ENCODE measurements around the gene PADI3.
"Not testable (repeated sequence)": the region's sequence is repeated elsewhere in the genome, so short reads cannot be mapped to it uniquely, and the experiment has no call there.

The PADI3 gene

GRCh38 chr1:17241011-17241779 is 7.7 kb upstream of the PADI3 start:
- DNase-seq (ENCODE audit: low read depth in 2 of 2), result not testable (repeated sequence)

- not testable (repeated sequence) for DNase-seq (ENCODE audit: low read depth in 2 of 2)
Measured at GRCh38 chr1:17241780-17242074, 7.2 kb upstream of the PADI3 start.

GRCh38 chr1:17243274-17243673 is 5.6 kb upstream of the PADI3 start:
- DNase-seq (ENCODE audit: low read depth in 2 of 2), result no peak

GRCh38 chr1:17244821-17245740 is 3.8 kb upstream of the PADI3 start:
- no peak for DNase-seq (ENCODE audit: low read depth in 2 of 2)

GRCh38 chr1:17245816-17246325 is 3.0 kb upstream of the PADI3 start:
- no peak for DNase-seq (ENCODE audit: low read depth in 2 of 2)

GRCh38 chr1:17246971-17247370 is 1.9 kb upstream of the PADI3 start:
- no peak for DNase-seq (ENCODE audit: low read depth in 2 of 2)

GRCh38 chr1:17250601-17251000 is 1.7 kb downstream of the PADI3 start:
- no peak for DNase-seq (ENCODE audit: low read depth in 2 of 2)

- DNase-seq (ENCODE audit: low read depth in 2 of 2), result no peak
Measured at GRCh38 chr1:17251246-17251645, 2.3 kb downstream of the PADI3 start.

- DNase-seq (ENCODE audit: low read depth in 2 of 2), result no peak
Measured at GRCh38 chr1:17251701-17252376, 2.9 kb downstream of the PADI3 start.

- no peak for DNase-seq (ENCODE audit: low read depth in 2 of 2)
Measured at GRCh38 chr1:17255336-17255735, 6.4 kb downstream of the PADI3 start.

- DNase-seq (ENCODE audit: low read depth in 2 of 2), result no peak
Measured at GRCh38 chr1:17258116-17258757, 9.3 kb downstream of the PADI3 start.

- DNase-seq (ENCODE audit: low read depth in 2 of 2), result no peak
Measured at GRCh38 chr1:17258758-17259130, 9.8 kb downstream of the PADI3 start.

- no peak for DNase-seq (ENCODE audit: low read depth in 2 of 2)
Measured at GRCh38 chr1:17259233-17259873, 10.5 kb downstream of the PADI3 start.

GRCh38 chr1:17260264-17260663 is 11.4 kb downstream of the PADI3 start:
- DNase-seq (ENCODE audit: low read depth in 2 of 2), result no peak

- DNase-seq (ENCODE audit: low read depth in 2 of 2), result no peak
Measured at GRCh38 chr1:17260738-17261137, 11.8 kb downstream of the PADI3 start.

- no peak for DNase-seq (ENCODE audit: low read depth in 2 of 2)
Measured at GRCh38 chr1:17263936-17264335, 15.0 kb downstream of the PADI3 start.

GRCh38 chr1:17264470-17264869 is 15.6 kb downstream of the PADI3 start:
- no peak for DNase-seq (ENCODE audit: low read depth in 2 of 2)

- no peak for DNase-seq (ENCODE audit: low read depth in 2 of 2)
Measured at GRCh38 chr1:17265162-17265561, 16.3 kb downstream of the PADI3 start.

GRCh38 chr1:17265950-17266349 is 17.1 kb downstream of the PADI3 start:
- DNase-seq (ENCODE audit: low read depth in 2 of 2), result no peak

- DNase-seq (ENCODE audit: low read depth in 2 of 2), result no peak
Measured at GRCh38 chr1:17270891-17271765, 22.2 kb downstream of the PADI3 start.
